ENCODE data around the gene AFAP1. TPM values are rescaled to one million over a fixed set of nuclear protein-coding genes. Genes with fewer than 3 reads are reported as not detected.

AFAP1 gene
- polyA plus RNA-seq, 3 donors: not detected

- H3K9me3 Mint-ChIP-seq: peaks cover 0 to 7% (median 6%) of the 10 kb centered on the region in 7 donors
- intact Hi-C loops (cut with micrococcal nuclease): no loop called here
- no peak overlapping the region for H2AFZ ChIP-seq (ENCODE audit: insufficient read depth, low read depth, low read length, poor library complexity, severe bottlenecking)
- no peak for DNase-seq
- H3K4me3 Mint-ChIP-seq: no peak overlapping the region
- no peak overlapping the region for H3K4me3 ChIP-seq (replicated peaks in 1 of 3; ENCODE audit: low read depth in 2 of 3, low read length in 3 of 3)
- H3K79me2 ChIP-seq (ENCODE audit: insufficient read depth, low read length): no peaks in the 10 kb centered on the region
- H3K36me3 Mint-ChIP-seq: no peaks in the 10 kb centered on the region
- no peak overlapping the region for H3K4me2 ChIP-seq (replicated peaks; ENCODE audit: extremely low read depth, low read length, poor library complexity, severe bottlenecking)
- H3K4me1 Mint-ChIP-seq: peaks cover 21% of the 10 kb centered on the region
- no peaks in the 10 kb centered on the region for H3K36me3 ChIP-seq (replicated peaks in 1 of 2; ENCODE audit: control insufficient read depth in 1 of 2, insufficient read depth in 2 of 2, low read length in 2 of 2)
- H3K27ac ChIP-seq (ENCODE audit: low read depth in 1 of 2, low read length in 2 of 2): no peak overlapping the region
- H3K27me3 ChIP-seq (ENCODE audit: control insufficient read depth in 2 of 2, insufficient read depth in 2 of 2, low read length in 2 of 2): no peaks in the 10 kb centered on the region
- peaks cover 0 to 8% of the 10 kb centered on the region in 2 donors for H3K9me3 ChIP-seq (replicated peaks in 1 of 2; ENCODE audit: control insufficient read depth in 1 of 2, insufficient read depth in 1 of 2, low read length in 2 of 2)
- H3K9ac ChIP-seq (ENCODE audit: insufficient read depth, low read length, poor library complexity, severe bottlenecking): no peak overlapping the region
- no peaks in the 10 kb centered on the region for H4K20me1 ChIP-seq (ENCODE audit: insufficient read depth, low read length)
- H3K27ac Mint-ChIP-seq: no peak overlapping the region
- 93% methylated on average over 25 of the region's 37 CpGs for WGBS (ENCODE audit: insufficient coverage)
- H3K4me1 ChIP-seq (ENCODE audit: control insufficient read depth in 1 of 2, insufficient read depth in 2 of 2, low read length in 2 of 2): peaks cover 18 to 20% of the 10 kb centered on the region in 2 donors
- no peak for TF ChIP-seq CTCF (IDR thresholded peaks at IDR 0.05)
- H3K27me3 Mint-ChIP-seq (ENCODE audit: low read depth in 3 of 3): peaks cover 4 to 15% (median 7%) of the 10 kb centered on the region in 3 donors
Observed at GRCh38 chr4:7739077-7739917, 200.4 kb downstream of the AFAP1 start.

GRCh38 chr4:7738458-7739076 lies 201.1 kb downstream of the AFAP1 start:
- Histone ChIP-seq H3K9me3 (replicated peaks in 1 of 2; ENCODE audit: control insufficient read depth in 1 of 2, insufficient read depth in 1 of 2, low read length in 2 of 2) (peaks cover 0 to 8% of the 10 kb centered on the region in 2 donors), H3K27ac (ENCODE audit: low read depth in 1 of 2, low read length in 2 of 2) (no peak overlapping the region), H3K79me2 (ENCODE audit: insufficient read depth, low read length) (no peaks in the 10 kb centered on the region), H3K36me3 (replicated peaks in 1 of 2; ENCODE audit: control insufficient read depth in 1 of 2, insufficient read depth in 2 of 2, low read length in 2 of 2) (no peaks in the 10 kb centered on the region), H3K4me1 (ENCODE audit: control insufficient read depth in 1 of 2, insufficient read depth in 2 of 2, low read length in 2 of 2) (peaks cover 11 to 13% of the 10 kb centered on the region in 2 donors), H4K20me1 (ENCODE audit: insufficient read depth, low read length) (no peaks in the 10 kb centered on the region), H2AFZ (ENCODE audit: insufficient read depth, low read depth, low read length, poor library complexity, severe bottlenecking) (no peak overlapping the region), H3K4me3 (replicated peaks in 1 of 3; ENCODE audit: low read depth in 2 of 3, low read length in 3 of 3) (no peak overlapping the region), H3K4me2 (replicated peaks; ENCODE audit: extremely low read depth, low read length, poor library complexity, severe bottlenecking) (no peak overlapping the region), H3K9ac (ENCODE audit: insufficient read depth, low read length, poor library complexity, severe bottlenecking) (no peak overlapping the region), H3K27me3 (ENCODE audit: control insufficient read depth in 2 of 2, insufficient read depth in 2 of 2, low read length in 2 of 2) (no peaks in the 10 kb centered on the region)
- TF ChIP-seq CTCF (IDR thresholded peaks at IDR 0.05): no peak
- peaks cover 4 to 15% (median 7%) of the 10 kb centered on the region in 3 donors for H3K27me3 Mint-ChIP-seq (ENCODE audit: low read depth in 3 of 3)
- H3K4me1 Mint-ChIP-seq: peaks cover 14% of the 10 kb centered on the region
- DNase-seq: no peak
- no peak overlapping the region for H3K27ac Mint-ChIP-seq
- no peak overlapping the region for H3K4me3 Mint-ChIP-seq
- intact Hi-C loops (cut with micrococcal nuclease): no loop called here
- WGBS (ENCODE audit: insufficient coverage): 89% methylated on average over 32 of the region's 32 CpGs
- peaks cover 0 to 7% (median 6%) of the 10 kb centered on the region in 7 donors for H3K9me3 Mint-ChIP-seq
- H3K36me3 Mint-ChIP-seq: no peaks in the 10 kb centered on the region
